Erythroblast (primary cell): ENCODE data around the gene DNAJC28.
"Not testable (repeated sequence)": the region's sequence is repeated elsewhere in the genome, so short reads cannot be mapped to it uniquely, and the experiment has no call there.

ENCODE experiments used
- DNase-seq, 2 experiments: peaks; one replicate each; lab custom pipeline; 2025; lab: John Stamatoyannopoulos, UW
- GATA1 ChIP-seq: IDR thresholded peaks from 2 replicates; pipeline ENCODE4 v1.6.1; 2011; ENCODE audit warnings: low read depth, mild to moderate bottlenecking, control low read depth, low read length, moderate library complexity
- POLR2A ChIP-seq: IDR thresholded peaks from 2 replicates; pipeline ENCODE4 v1.6.1; 2011; ENCODE audit warnings: mild to moderate bottlenecking, low read length

DNAJC28 gene, protein sequence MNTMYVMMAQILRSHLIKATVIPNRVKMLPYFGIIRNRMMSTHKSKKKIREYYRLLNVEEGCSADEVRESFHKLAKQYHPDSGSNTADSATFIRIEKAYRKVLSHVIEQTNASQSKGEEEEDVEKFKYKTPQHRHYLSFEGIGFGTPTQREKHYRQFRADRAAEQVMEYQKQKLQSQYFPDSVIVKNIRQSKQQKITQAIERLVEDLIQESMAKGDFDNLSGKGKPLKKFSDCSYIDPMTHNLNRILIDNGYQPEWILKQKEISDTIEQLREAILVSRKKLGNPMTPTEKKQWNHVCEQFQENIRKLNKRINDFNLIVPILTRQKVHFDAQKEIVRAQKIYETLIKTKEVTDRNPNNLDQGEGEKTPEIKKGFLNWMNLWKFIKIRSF

DNA sequence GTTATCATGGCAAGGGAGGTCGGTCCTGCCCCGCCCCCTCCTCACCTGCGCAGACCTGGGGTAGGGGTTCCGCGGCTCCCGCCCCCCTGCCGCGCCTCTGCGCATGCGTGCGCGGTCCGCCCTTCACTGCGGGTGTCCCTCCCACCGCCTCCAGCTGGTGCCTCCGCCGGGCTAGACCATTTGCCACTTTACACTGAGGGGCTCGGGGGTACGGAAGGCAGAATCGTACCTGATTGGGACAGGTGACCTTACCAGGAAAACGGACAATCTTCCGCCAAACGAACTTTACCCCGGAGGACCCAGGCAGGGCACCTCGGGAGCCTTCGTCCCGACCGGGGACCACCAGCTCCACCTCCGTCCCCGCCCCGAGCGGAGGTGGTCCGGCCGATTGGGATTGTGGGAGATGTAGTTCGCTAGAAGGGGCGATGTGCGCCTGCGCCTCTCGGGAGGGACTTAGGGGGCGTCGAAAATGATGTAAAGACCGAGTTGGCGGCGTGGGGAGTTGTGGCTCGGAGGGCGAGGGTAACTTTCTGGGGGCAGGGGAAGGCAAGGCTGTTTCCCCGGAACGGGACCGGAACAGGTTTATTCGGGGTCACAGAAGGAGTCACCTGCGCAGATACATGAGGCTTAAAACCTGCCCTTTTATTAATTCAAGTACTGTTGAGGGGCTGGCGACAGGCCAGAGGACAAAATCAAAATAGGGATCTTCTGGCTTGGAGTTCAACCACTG is at the start of gene DNAJC28:
TSS of gene DNAJC28 (minus strand) at position 344 of the 730 bp plus-strand sequence. CDS start 2,323 bp downstream, outside the sequence.
- peak; percentile 96 to 98 for DNase-seq
- TF ChIP-seq POLR2A (peak; percentile 63), GATA1 (no peak)

DNA sequence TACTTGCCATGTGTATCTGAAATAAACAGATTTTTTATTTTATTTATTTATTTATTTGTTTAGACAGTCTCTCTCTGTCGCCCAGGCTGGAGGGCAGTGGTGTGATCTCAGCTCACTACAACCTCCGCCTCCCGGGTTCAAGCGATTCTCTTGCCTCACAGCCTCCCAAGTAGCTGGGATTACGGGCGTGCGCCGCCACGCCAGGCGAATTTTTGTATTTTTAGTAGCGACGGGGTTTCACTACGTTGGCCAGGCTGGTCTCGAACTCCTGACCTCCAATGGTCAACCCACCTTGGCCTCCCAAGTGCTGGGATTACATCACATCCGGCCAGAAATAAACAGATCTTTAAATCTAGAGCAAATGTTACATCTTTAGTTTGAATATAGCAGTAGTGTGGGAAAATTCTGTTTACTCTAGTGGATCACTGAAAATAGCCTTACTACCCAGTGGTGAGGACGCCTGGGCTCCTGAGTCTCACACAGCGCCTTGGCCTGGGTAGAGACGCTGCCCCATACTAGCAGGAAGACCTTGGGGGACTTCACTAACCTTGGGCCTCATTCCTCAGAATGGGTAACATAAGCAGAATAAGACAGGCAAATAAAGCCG is 49.7 kb upstream of the DNAJC28 start:
- TF ChIP-seq POLR2A, result no peak
- no peak for TF ChIP-seq GATA1
- peak; percentile 63 to 67 for DNase-seq

DNA sequence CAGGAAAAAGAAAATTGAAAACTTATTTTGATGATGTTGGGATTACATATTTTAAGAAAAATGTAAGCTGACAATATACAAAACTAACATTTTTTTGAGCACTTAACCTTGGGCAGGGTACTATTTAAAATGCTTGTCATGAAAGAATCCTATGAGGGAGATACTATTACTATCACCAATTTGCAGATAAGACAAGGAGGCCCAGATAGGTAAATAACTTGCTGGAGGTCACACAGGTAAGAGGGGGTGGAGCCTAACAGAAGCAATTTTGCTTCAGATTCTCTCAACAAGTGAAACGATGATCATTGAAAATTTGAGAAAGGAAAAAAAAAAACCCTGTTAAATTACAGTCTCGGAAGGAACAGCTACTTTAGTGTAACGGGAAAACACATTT is 49.2 kb upstream of the DNAJC28 start:
- peak; percentile 22 to 40 for DNase-seq
- TF ChIP-seq GATA1, result no peak
- no peak for TF ChIP-seq POLR2A

DNA sequence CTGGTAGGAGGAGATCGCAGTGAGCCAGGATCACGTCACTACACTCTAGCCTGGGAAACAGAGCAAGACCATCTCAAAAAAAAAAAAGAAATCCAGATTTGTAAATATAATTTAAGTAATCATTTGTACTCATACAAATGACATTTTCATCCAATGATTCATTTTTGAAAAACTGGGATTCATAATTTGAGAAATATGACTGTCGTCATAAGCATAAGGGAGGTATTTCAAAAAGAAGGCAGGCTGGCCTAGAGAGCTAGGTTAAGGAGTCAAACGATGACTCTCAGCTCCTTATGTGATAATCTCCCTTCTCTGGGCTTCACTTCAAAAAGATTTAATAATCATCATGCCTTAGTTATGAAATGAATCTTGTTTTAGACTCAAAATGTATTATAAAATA is 48.1 kb upstream of the DNAJC28 start:
- DNase-seq, result no peak

DNA sequence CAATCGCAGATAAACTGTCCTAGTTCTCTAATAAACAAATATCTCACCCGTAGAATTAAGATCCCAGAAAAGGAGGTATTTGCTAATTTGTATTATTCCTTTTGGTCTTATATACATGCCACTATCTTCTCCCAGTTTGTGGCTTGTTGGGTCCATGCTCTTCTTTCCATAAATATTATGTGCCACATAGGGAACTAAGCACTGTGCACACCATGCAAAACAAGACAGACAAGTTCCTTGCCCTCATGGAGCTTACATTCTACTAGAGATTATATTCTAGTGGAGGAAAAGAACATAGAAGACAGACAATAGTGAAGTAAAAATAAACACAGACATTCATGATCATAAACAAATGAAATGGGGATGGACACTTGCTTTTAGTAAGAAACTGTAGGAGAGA is 45.7 kb upstream of the DNAJC28 start:
- no peak for TF ChIP-seq GATA1
- no peak for TF ChIP-seq POLR2A
- DNase-seq, result no peak

More for the DNA sequence above, 48.1 kb upstream of the DNAJC28 start:
- TF ChIP-seq POLR2A (no peak), GATA1 (no peak)

DNA sequence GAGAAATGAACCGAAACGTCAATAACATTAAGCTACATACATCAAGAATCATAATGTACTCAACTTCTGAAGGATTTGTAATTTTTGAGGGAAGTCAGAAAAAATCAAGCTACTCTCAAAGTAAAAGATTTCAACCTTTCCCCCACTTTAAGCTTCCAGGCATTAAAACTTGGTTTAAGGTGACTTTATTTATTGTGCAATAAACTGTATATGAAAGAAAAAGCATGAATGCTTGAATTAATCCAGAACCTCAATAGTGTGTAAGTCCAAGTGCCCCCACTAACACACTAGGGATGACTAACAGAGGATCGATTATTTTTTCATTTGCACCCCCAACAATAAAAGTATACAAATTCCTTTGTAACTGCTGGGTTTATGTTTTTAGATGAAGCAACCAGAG is 39.5 kb upstream of the DNAJC28 start:
- TF ChIP-seq POLR2A (no peak), GATA1 (no peak)
- no peak for DNase-seq

DNA sequence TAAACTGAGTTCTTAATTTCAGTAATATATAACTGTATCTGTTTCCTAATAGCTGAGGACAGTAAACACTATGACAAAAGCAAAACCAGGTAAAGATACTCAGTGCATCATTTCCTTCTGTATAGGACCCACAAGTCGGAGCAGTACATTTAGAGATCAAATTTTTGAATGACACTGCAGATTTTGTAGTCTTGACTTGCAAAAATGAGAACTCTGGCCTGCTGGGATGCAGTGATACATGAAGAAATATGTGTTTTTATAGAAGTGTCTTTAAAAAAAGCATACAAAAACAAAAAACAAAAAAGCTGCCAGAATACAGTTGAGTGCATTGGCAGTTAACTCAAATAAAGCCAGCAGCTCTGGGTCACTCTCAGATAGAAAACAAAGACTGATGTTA is 31.4 kb upstream of the DNAJC28 start:
- peak; percentile 6 to 27 for DNase-seq
- TF ChIP-seq POLR2A (no peak), GATA1 (no peak)

DNA sequence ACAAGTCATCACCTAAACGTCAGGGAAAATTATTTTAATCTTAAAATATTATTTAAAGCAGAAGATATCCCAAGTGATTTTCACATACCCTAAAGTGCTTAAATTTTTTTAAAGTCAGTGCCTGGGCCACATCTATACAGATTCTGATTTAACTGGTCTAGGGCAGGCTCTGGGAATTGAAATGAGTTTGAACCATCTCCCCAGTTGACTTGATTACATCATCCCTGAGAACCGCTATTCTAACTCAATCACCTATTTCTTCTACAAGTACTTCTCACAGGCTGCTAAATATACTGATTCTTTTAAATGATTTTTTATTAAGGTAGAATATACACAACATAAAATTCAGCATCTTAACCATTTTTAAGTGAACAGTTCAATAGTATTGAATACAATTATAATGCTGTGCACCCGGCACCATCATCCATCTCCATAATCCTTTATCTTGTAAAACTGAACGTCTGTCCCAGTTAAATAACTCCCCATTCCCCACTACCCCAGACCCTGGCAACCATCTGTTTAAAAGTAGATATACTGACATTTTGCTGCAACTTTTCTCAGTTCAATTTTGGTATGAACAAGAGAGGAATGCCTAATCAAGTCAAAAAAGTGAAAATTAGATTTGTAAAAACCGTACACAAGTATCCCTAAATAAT is 30.9 kb upstream of the DNAJC28 start:
- TF ChIP-seq POLR2A (no peak), GATA1 (no peak)
- no peak for DNase-seq

DNA sequence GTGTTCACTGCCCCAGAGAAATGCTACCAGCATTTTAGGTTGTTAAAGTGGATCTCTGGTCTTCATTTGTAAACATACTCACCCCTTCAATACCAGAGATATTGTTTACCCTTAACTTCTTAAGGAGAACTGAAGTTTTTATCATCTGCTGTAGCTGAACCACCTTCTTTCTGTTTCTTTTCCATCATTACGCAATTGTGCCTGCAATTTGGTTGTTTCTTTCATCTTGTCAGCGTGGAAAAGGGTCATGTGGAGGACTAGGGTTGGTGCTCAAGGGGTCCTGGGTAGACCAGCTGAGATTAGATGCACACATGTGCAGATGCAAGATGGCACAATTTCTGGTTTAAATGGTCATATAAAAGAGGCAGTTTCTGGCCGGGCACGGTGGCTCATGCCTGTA is 27.4 kb upstream of the DNAJC28 start:
- no peak for DNase-seq
- TF ChIP-seq POLR2A (no peak), GATA1 (no peak)

DNA sequence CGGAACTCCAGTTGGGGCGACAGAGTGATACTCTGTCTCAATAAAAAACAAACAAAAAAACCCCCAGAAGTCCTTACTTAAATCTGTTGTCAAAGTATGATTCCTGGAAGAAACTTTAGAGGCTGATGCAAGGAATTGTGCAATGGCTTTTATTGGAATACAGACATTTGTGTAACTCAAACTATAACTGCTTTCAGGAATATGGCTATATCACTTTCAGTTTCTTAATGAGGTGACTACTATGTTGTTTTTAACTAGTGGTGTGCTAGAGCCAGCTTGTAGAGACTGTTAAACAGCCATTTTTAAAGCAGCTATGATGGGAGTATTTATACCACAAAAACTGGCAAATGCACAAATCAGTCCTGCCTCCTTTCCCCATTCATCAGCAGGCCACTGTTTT is 22.7 kb upstream of the DNAJC28 start:
- no peak for DNase-seq
- no peak for TF ChIP-seq POLR2A
- no peak for TF ChIP-seq GATA1

DNA sequence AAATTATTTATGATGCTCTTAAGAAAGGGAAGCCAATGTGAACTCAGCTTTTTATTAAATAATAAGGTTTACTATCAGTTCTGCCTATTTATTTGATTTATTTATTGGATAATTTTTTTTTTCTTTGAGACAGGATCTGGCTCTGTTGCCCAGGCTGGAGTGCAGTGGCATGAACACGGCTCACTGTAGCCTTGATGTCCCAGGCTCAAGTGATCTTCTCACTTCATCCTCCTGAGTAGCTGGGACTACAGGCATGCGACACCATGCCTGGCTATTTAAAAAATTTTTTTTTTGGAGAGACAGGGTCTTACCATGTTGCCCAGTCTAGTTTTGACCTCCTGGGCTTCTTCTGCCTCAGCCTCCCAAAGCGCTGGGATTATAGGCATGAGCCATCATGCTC is 21.0 kb upstream of the DNAJC28 start:
- TF ChIP-seq GATA1 (no peak), POLR2A (no peak)
- DNase-seq, result no peak

DNA sequence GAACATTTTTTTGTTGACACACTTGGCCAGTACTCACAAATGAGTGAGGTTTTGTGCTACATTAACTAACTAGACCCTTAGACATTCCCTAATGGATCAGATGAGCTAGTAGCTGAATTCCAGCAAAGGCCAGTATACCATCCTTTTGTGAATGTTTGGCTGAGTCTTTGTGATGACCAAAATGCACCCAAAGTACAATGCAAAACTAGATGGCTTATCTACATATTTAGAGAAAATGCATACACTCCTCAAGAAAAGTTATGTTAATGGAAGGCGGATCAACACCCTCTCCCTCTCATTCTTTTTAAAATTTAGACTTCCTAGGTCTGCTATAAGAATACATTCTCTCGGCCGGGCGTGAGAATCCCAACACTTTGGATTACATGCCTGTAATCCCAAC is 20.1 kb upstream of the DNAJC28 start:
- DNase-seq, result peak in 1 of 2 experiments; percentile 37
- no peak for TF ChIP-seq POLR2A
- TF ChIP-seq GATA1, result no peak

DNA sequence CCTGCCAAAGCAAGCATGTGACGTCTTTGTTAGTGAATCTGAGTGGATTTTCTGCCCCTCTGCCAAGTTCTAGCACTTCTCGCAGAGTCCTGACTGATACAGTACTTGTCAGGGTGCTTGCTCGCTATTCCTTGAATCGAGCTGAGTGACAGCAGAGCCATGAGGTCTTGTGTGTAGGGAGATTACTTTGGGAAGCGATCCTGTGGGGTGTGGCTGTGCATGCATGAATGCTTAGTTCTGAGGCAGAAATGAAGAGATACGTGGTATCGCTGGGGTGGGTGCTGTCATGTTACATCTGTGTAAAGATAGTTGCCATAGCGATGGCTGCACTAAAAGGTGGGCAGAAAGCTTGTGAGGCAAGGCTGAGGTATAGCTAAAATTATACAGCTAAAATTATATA is 19.3 kb upstream of the DNAJC28 start:
- peak; percentile 32 for TF ChIP-seq GATA1
- TF ChIP-seq POLR2A, result no peak
- peak; percentile 89 to 96 for DNase-seq

DNA sequence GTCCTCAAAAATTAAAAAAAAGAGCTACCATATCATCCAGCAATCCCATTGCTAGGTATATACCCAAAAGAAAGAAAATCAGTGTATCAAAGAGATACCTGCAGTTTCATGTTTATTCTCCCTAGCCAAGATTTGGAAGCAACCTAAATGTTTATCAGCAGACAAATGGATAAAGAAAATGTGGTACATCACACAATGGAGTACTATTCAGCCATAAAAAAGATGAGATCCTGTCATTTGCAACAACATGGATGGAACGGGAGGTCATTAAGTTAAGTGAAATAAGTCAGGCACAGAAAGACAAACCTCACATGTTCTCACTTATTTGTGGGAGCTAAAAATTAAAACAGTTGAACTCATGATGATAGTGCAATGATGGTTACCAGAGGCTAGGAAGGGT is 15.5 kb upstream of the DNAJC28 start:
- not testable (repeated sequence) for DNase-seq
